NCI-H446 treated with DMSO at 0.1 percent for 48 hours (cell line): ENCODE results near the gene PRIMPOL.
"Not testable (repeated sequence)": the region's sequence is repeated elsewhere in the genome, so short reads cannot be mapped to it uniquely, and the experiment has no call there.

Experiments used
- DNase-seq: peaks from one replicate; lab custom pipeline; 2025; lab: John Stamatoyannopoulos, UW

PRIMPOL gene

DNA sequence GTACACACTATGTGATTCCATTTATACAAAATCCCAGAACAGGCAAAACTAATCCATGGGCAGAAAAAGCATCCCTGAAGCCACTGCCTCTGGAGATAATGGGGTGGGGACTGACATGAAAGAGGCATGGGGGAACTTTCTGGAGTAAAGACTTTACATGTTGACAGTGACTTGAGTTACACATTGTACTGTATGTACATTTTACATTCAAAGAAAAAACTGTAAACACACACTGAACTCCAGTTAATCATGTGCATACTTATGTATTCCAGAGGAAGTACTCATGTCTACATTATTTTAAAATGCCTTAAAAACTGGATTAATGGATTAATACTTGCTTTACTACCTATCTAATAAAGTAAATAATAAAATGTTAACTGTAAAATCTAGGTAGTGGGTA, 62.8 kb downstream of the PRIMPOL start:
- DNase-seq: no peak

DNA sequence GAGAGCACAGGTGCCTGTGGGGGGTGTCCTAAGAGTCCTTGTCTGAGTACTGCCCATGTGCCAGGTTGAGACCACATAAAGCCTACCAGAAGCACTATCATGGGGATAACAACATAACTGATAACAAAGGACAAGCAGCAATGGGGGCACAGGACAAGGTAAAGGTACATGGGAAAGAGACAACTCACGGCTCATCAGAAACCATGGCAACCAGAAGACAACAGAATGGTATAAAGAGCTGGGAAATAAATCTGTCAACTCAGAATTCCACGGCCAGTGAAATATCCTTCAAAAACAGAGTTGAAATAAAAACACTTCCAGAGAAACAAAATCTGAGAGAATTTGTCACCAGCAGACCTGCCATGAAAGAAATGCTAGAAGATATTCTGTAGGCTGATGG, 64.3 kb downstream of the PRIMPOL start:
- DNase-seq: no peak

DNA sequence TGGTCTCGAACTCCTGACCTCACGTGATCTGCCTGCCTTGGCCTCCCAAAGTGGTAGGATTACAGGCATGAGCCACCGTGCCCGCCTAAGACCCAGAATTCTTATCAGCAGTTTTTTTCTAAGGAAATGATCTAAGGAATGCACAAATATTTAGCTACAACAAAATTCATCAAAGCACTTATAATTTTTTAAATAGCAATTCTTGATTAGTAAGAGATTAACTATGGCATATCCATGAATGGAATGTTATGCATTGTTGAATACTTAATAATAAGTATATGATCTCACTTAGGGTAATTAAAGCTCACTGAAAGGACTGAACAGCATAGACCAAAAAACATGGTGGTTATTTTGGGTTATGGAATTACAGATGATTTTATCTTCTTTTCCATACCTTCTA, 66.0 kb downstream of the PRIMPOL start:
- DNase-seq: no peak

DNA sequence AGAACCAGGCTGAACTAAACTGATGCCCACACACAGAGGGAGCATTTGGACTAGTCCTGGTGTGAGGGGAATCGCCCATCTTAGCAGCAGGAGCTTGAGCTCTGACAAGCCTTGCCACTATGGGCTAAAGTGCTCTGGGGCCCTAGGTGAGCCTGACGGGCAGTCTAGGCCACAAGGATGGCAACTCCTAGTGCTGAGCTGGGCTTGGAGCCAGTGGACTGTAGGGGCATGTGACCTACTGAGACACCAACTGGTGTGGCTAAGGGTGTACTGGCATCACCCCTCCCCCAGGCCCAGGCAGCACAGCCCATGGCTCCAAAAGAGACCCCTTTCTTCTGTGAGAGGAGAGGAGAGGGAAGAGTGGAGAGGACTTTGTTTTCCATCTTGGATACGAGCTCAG, 69.9 kb downstream of the PRIMPOL start:
- DNase-seq: no peak

DNA sequence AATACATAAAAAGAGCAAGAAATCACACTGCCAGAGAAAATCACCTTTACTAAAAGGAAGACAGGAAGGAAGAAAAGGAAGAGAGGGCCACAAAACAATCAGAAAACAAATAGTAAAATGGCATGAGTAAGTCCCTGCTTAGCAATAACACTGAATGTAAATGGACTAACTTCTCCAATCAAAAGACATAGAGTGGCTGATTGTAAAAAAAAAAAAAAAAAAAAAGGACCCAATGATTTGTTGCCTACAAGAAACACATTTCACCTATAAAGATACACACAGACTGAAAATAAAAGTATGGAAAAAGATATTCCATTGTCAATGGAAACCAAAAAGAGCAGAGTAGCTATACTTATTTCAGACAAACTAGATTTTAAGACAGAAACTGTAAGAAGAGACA, 71.7 kb downstream of the PRIMPOL start:
- DNase-seq: no peak

DNA sequence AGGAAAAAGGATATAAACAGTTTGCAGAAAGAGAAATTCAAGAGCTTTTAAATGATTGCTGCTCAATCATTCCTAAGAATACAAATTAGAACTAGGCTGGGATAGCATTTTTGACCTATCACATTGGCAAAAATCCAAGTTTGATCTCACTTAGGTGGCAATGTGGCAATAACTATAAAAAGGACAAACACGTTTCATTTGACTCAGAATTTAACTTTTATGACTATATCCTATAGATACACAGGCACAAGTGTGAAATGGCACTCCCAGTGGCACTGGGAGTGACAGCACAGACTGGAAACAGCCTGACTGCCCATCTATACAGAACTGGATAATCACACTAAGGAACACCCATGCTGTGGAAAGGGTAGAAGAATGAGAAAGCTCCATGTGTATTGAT, 73.3 kb downstream of the PRIMPOL start:
- DNase-seq: no peak

DNA sequence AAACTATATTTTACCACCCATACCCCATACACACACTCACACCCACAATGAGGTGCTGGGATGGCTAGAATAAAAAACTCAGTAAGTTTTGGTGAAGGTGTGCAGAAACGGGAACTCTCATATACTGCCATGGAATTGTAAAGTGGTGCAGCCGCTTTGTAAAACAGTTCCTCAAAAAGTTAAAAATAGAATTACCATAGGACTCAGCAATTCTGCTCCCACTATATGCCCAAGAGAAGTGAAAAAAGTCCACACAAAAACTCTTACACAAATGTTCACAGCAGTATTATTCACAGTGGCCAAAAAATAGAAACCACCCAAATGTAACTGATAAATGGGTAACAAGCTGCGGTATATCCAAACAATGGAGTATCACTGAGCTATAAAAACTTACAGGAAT, 77.9 kb downstream of the PRIMPOL start:
- no peak for DNase-seq

DNA sequence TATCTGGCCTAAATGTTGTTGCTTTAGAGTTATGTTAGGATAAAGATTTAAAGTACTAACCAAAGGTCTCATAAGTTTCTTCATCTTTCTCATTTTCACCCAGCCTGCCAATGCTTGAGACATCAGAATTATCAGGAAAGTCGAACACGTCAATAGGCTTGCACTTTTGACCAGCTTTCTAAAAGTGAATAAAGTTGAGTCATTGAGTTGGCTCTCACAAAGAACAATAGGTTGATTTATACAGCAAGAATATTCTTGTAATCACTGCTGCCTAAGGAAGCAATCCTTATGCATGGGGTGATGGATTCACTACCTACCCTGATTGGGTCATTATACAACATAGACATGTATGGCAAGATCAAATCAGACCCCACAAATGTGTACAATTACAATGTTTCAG, 79.3 kb downstream of the PRIMPOL start:
- DNase-seq: no peak

DNA sequence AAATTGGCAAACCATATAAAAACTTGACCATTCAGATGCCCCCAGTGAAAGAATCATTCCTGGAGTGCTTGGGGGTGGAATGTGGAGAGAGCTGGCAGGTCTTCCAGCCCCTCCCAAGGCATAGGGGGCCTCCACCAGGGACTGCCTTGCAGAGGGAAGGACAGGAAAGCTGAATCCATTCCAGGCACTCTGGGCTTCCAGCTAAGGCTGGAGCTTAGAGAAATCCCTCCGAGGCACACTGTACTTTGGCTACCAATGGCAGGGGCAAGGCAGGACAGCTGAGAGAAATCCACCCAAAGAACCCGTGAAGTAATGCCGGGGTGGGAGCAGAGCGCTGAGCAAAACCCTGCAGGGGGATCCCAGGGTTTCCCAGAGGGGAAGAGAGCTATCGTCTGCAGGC, 80.4 kb downstream of the PRIMPOL start:
- no peak for DNase-seq

DNA sequence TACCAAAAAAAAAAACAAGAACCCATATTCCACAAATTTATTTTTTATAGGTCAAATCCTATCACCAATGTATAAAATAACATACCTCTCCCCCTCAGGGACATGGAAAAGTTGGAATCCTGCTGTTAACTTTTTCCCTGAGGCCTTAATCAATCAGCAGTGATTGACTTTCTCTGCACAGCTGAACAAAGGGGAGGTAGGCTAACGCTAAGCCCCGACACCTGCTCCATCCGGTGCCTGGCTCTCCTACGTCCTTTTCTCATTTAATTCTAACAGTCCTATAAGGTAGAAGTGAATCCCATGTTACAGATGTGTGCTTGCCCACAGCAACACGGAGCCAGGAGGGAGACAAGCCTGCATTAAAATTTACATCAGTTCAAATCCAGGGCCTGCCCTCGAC, 81.5 kb downstream of the PRIMPOL start:
- DNase-seq: no peak

DNA sequence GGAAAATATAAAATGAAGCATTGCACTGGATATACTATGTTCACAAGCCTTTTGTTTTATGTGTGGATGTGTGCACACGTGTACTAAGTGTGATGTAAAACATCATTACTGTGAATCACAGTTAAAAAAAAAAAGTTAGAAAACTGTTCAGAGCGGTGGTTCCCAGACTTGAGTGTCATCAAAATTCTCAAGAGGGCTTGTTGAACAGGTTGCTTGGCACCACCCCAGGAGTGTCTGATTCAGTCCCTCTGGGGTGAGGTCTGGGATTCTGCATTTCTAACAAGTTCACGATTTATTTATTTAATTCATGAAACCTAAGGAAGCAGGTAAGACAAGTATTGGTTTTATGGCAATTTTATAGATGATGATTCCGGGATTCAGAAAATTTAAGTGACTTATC, 82.6 kb downstream of the PRIMPOL start:
- DNase-seq: peak; percentile 20

DNA sequence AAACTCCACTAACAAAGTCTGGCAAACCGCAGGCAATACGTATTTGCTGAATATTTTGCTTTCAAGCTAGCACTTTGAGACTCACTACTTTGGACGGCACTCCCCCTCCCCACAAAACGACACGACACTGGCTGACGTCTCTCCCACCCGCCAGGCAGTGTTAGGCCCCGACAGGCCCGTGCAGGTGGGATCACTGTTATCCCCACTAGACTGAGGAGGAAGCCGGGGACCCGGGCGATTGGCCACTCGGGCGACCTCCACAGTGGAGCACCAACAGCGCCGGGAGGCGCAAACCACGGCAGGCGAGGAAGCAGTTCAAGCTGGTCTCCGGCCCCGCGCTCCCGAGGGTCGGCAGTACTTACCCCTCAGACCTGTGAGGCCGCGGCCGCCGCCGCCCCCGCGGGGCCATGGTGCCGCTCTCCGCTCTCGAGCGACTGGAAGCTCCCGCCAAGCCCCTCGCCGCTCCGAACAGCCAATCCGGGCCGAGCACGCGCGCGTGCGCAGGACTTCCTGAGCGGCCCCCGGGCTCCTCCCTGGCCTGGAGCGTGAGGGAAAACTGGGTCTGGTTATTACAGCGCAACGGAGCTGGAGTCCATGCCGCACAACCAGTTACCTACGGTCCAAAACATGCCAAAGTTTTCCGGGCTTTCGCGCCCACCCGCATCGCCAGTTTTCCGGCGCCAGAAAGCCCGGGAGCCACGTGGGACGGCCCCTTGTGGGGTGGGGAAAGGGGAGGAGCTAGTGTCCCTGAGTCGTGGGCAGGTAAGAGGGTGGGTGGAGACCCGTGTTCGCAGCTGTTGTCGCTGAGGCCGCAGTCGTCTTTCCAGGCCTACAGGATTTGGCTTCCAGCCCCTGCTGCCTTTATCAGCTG, 84.4 kb downstream of the PRIMPOL start, which contains the start of gene CENPU:
Gene CENPU, minus strand, starts transcription at position 443 of the 871 bp plus-strand sequence. Its CDS starts 34 bp downstream, at position 409.
- DNase-seq: peak; percentile 95

DNA sequence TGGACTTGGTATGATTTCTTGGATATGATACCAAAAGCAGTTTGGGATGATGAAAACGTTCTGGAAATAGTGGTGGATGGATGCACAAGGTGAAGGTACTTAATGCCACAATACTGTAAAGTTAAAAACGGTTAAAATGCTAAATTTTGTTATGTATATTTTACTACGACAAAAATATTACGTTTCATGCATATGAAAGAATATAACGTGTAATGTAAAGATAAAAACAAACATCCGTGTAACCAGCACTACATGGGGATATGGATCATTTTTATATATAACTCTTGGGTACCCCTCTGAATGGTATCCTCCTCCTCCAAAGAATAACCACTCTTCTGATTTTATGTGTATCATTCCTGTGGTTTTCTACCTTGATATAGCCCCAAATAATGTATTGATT, 85.2 kb downstream of the PRIMPOL start:
- no peak for DNase-seq

DNA sequence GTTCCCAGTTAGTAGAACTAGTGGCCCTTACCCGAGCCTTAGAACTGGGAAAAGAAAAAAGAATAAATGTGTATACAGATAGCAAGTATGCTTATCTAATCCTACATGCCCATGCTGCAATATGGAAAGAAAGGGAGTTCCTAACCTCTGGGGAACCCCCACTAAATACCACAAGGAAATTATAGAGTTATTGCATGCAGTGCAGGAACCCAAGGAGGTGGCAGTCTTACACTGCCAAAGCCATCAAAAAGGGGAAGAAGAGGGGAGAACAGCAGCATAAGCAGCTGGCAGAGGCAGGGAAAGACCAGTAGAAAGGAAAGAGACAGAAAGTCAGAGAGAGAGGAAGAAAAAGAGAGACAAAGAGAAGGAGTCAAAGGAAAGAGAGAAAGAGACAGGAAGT, 90.0 kb downstream of the PRIMPOL start:
- not testable (repeated sequence) for DNase-seq

DNA sequence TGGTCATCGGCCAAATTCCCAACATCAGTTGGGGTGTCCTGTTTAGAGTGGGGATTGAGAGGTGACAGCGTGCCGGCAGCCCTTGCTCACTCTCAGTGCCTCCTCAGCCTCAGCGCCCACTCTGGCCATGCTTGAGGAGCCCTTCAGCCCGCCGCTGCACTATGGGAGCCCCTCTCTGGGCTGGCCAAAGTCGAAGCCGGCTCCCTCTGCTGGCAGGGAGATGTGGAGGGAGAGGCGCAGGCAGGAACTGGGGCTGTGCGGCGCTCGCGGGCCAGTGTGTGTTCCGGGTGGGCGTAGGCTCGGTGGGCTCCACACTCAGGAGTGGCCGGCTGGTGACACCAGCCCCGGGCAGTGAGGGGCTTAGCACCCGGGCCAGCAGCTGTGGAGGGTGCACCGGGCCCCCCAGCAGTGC, 91.4 kb downstream of the PRIMPOL start:
- DNase-seq: no peak

DNA sequence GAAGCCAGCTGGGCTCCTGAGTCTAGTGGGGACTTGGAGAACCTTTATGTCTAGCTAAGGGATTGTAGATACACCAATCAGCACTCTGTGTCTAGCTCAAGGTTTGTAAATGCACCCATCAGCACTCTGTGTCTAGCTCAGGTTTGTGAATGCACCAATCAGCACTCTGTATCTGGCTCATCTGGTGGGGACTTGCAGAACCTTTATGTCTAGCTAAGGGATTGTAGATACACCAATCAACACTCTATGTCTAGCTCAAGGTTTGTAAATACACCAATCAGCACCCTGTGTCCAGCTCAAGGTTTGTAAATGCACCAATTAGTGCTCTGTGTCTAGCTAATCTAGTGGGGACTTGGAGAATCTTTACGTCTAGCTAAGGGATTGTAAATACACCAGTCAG, 92.1 kb downstream of the PRIMPOL start:
- not testable (repeated sequence) for DNase-seq

DNA sequence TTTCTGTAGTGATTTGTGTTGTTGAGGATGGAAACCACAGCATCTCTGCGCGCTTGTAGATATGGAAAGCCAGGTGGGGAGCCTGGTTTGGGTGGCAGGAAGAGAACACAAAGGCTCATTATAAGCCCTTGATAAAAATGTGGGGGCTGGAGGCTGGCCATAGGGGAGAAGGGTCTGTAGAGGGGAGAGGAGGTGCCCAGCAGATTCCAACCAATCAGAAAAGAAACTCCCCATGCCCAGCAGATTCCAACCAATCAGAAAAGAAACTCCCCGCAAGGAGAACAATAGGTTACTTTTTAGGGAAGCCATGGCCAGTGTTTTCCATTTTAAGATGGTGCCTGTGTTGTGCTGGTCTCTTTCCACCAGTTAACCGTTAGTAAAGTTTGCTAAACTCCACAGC, 94.1 kb downstream of the PRIMPOL start:
- DNase-seq: no peak

DNA sequence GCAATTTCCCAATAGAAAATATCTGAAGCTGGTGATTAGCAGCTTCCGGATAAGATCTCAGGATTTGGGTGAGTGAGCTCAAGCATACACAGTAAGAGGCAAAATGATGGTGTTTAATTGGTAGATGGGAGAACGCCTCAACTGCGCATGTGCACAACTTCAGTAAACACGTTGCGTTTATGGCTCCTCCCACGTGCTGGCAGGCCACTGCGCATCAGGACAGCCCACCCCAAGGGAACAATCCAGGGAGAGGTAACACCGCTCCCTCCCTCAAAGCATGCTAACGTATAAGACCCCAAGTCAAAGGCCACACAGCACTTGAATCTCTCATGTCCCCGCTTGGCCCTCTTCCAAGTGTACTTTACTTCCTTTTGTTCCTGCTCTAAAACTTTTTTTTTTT, 94.7 kb downstream of the PRIMPOL start:
- no peak for DNase-seq
